ENCODE data around the gene DUOX1. TPM values are rescaled to one million over a fixed set of nuclear protein-coding genes. Genes with fewer than 3 reads are reported as not detected.

DUOX1 gene
- polyA plus RNA-seq, 1 donor (not counting 4 experiments of a cell fraction or from before 2014, with no cell fraction given): 16.3 TPM

DNA sequence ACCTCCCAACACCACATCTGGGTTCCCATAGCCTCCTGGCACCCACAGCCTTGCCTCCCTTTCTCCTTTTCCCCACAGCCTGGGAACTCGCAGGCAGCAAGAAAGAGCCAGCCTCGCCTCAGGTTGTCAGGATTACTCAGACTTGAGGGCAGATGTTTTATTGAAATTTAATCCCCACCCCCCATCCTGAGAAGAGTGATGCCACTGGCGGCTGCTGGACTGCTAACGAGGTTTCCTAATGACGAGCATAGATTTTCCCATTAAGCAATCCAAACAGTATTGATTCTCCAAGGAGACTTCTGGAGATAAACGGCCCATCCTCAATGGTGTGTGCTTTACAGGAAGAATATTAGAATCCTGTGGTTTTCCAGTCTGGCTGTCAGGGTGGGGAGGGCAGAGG lies 44.3 kb downstream of the DUOX1 start:
- Histone ChIP-seq H3K27me3 (ENCODE audit: control insufficient read depth, extremely low read depth, insufficient read depth, low read length) (no peaks in the 10 kb centered on the region), H3K4me1 (ENCODE audit: control insufficient read depth, extremely low read depth, insufficient read depth, low read length) (no peaks in the 10 kb centered on the region), H3K9me3 (ENCODE audit: control insufficient read depth, low read depth, low read length) (no peaks in the 10 kb centered on the region), H3K36me3 (ENCODE audit: control insufficient read depth in 2 of 2, extremely low read depth in 1 of 2, insufficient read depth in 2 of 2, low read length in 2 of 2) (no peaks in the 10 kb centered on the region), H3K79me2 (ENCODE audit: control insufficient read depth, insufficient read depth, low read length) (no peaks in the 10 kb centered on the region), H3K4me3 (ENCODE audit: control insufficient read depth in 2 of 3, extremely low read depth in 1 of 3, insufficient read depth in 2 of 3, low read depth in 1 of 3, low read length in 3 of 3) (no peak overlapping the region), H3K4me2 (ENCODE audit: control insufficient read depth, extremely low read depth, insufficient read depth, low read depth, low read length) (no peak overlapping the region), H2AFZ (ENCODE audit: control insufficient read depth, low read length) (no peak overlapping the region), H3K27ac (ENCODE audit: control insufficient read depth, insufficient read depth, low read length) (no peak overlapping the region), H4K20me1 (ENCODE audit: control insufficient read depth, extremely low read depth, insufficient read depth, low read length) (no peaks in the 10 kb centered on the region), H3K9me1 (ENCODE audit: control insufficient read depth, extremely low read depth, insufficient read depth, low read length) (no peaks in the 10 kb centered on the region), H3K9ac (ENCODE audit: control insufficient read depth, extremely low read depth, insufficient read depth, low read length) (no peak overlapping the region)
- FAIRE-seq (no peak), DNase-seq (ENCODE audit: low read depth, low spot score) (no peak)
- TF ChIP-seq, protein P1, sequence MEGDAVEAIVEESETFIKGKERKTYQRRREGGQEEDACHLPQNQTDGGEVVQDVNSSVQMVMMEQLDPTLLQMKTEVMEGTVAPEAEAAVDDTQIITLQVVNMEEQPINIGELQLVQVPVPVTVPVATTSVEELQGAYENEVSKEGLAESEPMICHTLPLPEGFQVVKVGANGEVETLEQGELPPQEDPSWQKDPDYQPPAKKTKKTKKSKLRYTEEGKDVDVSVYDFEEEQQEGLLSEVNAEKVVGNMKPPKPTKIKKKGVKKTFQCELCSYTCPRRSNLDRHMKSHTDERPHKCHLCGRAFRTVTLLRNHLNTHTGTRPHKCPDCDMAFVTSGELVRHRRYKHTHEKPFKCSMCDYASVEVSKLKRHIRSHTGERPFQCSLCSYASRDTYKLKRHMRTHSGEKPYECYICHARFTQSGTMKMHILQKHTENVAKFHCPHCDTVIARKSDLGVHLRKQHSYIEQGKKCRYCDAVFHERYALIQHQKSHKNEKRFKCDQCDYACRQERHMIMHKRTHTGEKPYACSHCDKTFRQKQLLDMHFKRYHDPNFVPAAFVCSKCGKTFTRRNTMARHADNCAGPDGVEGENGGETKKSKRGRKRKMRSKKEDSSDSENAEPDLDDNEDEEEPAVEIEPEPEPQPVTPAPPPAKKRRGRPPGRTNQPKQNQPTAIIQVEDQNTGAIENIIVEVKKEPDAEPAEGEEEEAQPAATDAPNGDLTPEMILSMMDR (optimal IDR thresholded peaks at IDR 0.05 in 1 of 3, IDR thresholded peaks at IDR 0.05 in 1 of 3, conservative IDR thresholded peaks at IDR 0.05 in 1 of 3; ENCODE audit: extremely low read depth in 1 of 3, insufficient read depth in 2 of 3, low read length in 3 of 3): no peak
- no peak for TF ChIP-seq EZH2 (IDR thresholded peaks at IDR 0.05; ENCODE audit: low read length)
- dilution Hi-C loops (cut with MboI; ENCODE audit: extremely low pct_ligation_motif_present, low sequenced_read_pairs): no loop called here

DNA sequence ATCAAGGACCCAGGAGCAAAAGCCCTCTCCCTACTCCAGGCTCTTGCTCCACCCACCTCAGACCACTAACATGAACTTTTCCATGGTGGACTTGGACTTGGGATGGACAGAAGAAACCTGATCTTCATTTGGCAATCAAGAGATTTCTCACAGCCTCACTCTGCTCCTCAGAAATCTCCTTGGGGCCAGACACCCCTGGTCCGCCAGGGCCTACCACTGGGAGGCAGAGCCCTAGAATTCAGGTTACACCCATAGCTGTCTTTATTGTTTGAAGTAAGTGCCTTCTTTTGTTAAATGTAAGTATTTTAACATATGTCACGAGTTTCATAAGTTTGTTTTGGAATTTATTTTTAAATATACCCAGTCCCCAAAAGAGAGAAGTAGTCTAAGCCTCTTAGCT lies 44.8 kb downstream of the DUOX1 start:
- Histone ChIP-seq H3K9me1 (ENCODE audit: control insufficient read depth, extremely low read depth, insufficient read depth, low read length) (no peaks in the 10 kb centered on the region), H3K27me3 (ENCODE audit: control insufficient read depth, extremely low read depth, insufficient read depth, low read length) (no peaks in the 10 kb centered on the region), H3K36me3 (ENCODE audit: control insufficient read depth in 2 of 2, extremely low read depth in 1 of 2, insufficient read depth in 2 of 2, low read length in 2 of 2) (no peaks in the 10 kb centered on the region), H3K4me2 (ENCODE audit: control insufficient read depth, extremely low read depth, insufficient read depth, low read depth, low read length) (no peak overlapping the region), H3K9ac (ENCODE audit: control insufficient read depth, extremely low read depth, insufficient read depth, low read length) (no peak overlapping the region), H2AFZ (ENCODE audit: control insufficient read depth, low read length) (no peak overlapping the region), H3K4me3 (ENCODE audit: control insufficient read depth in 2 of 3, extremely low read depth in 1 of 3, insufficient read depth in 2 of 3, low read depth in 1 of 3, low read length in 3 of 3) (no peak overlapping the region), H4K20me1 (ENCODE audit: control insufficient read depth, extremely low read depth, insufficient read depth, low read length) (no peaks in the 10 kb centered on the region), H3K4me1 (ENCODE audit: control insufficient read depth, extremely low read depth, insufficient read depth, low read length) (no peaks in the 10 kb centered on the region), H3K27ac (ENCODE audit: control insufficient read depth, insufficient read depth, low read length) (no peak overlapping the region), H3K79me2 (ENCODE audit: control insufficient read depth, insufficient read depth, low read length) (no peaks in the 10 kb centered on the region), H3K9me3 (ENCODE audit: control insufficient read depth, low read depth, low read length) (no peaks in the 10 kb centered on the region)
- dilution Hi-C loops (cut with MboI; ENCODE audit: extremely low pct_ligation_motif_present, low sequenced_read_pairs): no loop called here
- DNase-seq (ENCODE audit: low read depth, low spot score) (no peak), FAIRE-seq (no peak)
- TF ChIP-seq, protein P1 (optimal IDR thresholded peaks at IDR 0.05 in 1 of 3, IDR thresholded peaks at IDR 0.05 in 1 of 3, conservative IDR thresholded peaks at IDR 0.05 in 1 of 3; ENCODE audit: extremely low read depth in 1 of 3, insufficient read depth in 2 of 3, low read length in 3 of 3): no peak
- no peak for TF ChIP-seq EZH2 (IDR thresholded peaks at IDR 0.05; ENCODE audit: low read length)

All from keratinocyte (primary cell).